Right lobe of liver (tissue), 4 donors: ENCODE results near the gene SLC22A5.

Source experiments
- POLR2A ChIP-seq: fragments of 450-650 bp; IDR thresholded peaks from one replicate; pipeline ENCODE4 v1.6.1; 2017; ENCODE audit warnings: antibody characterized with exemption, mild to moderate bottlenecking
- TF ChIP-seq, protein P1 (sequence below), 4 donors: fragments of 200-600 bp in 3 of 4; fragments of 450-650 bp in 1 of 4; IDR thresholded peaks; one replicate each; pipeline versions ENCODE4 v1.5.1 to v1.8.0; 2016 to 2022; ENCODE audit warnings: antibody characterized with exemption in 4 of 4, mild to moderate bottlenecking in 2 of 4
- donor health status: DM: no; HTN: no; CAD: no.
- donor health status: DM: no; HTN: no; CAD: no.
- donor health status: DM: no; HTN: yes; CAD: no.

- TF ChIP-seq, protein P1, sequence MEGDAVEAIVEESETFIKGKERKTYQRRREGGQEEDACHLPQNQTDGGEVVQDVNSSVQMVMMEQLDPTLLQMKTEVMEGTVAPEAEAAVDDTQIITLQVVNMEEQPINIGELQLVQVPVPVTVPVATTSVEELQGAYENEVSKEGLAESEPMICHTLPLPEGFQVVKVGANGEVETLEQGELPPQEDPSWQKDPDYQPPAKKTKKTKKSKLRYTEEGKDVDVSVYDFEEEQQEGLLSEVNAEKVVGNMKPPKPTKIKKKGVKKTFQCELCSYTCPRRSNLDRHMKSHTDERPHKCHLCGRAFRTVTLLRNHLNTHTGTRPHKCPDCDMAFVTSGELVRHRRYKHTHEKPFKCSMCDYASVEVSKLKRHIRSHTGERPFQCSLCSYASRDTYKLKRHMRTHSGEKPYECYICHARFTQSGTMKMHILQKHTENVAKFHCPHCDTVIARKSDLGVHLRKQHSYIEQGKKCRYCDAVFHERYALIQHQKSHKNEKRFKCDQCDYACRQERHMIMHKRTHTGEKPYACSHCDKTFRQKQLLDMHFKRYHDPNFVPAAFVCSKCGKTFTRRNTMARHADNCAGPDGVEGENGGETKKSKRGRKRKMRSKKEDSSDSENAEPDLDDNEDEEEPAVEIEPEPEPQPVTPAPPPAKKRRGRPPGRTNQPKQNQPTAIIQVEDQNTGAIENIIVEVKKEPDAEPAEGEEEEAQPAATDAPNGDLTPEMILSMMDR (IDR thresholded peaks at IDR 0.05) = no peak
- no peak for TF ChIP-seq POLR2A
Measured at GRCh38 chr5:132408456-132408855, 38.9 kb downstream of the SLC22A5 start.
